Left lung (tissue), 10 donors: Measurements from ENCODE around the gene PDCD2L. TPM values are rescaled to one million over a fixed set of nuclear protein-coding genes. Genes with fewer than 3 reads are reported as not detected.

ENCODE experiments used
- ATAC-seq: fragments of 200-7000 bp; cut with Tn5 transposase; one replicate; pipeline ENCODE4 v1.9.1; 2020; ENCODE audit warnings: moderate library complexity
- DNase-seq, 4 donors: peaks; one replicate each; pipeline ENCODE4 v3.0.0-alpha.2; 2013 to 2020
- H3K27ac ChIP-seq, 2 donors: fragments of 200-600 bp; sonication (generic) in 1 of 2; one replicate each; pipeline versions ENCODE4 v1.5.0 to v1.8.0; 2020 to 2021
- H3K27me3 ChIP-seq, 2 donors: fragments of 200-600 bp; sonication (generic) in 1 of 2; one replicate each; pipeline versions ENCODE4 v1.5.0 to v1.8.0; 2020 to 2021
- H3K36me3 ChIP-seq, 2 donors: fragments of 200-600 bp; sonication (generic) in 1 of 2; one replicate each; pipeline versions ENCODE4 v1.5.0 to v1.8.0; 2020 to 2021
- H3K4me1 ChIP-seq, 2 donors: fragments of 200-600 bp; one replicate each; pipeline ENCODE4 v1.8.0; 2021
- H3K4me3 ChIP-seq, 2 donors: fragments of 200-600 bp; sonication (generic) in 1 of 2; one replicate each; pipeline versions ENCODE4 v1.5.0 to v1.8.0; 2020 to 2021; ENCODE audit warnings: mild to moderate bottlenecking in 1 of 2
- H3K9me3 ChIP-seq, 2 donors: fragments of 200-600 bp; sonication (generic) in 1 of 2; one replicate each; pipeline versions ENCODE4 v1.5.0 to v1.8.0; 2020 to 2021
- CTCF ChIP-seq, 2 donors: fragments of 200-600 bp; sonication (generic) in 1 of 2; IDR thresholded peaks; one replicate each; pipeline versions ENCODE4 v1.5.0 to v1.8.0; 2021; ENCODE audit warnings: antibody characterized with exemption in 2 of 2
- intact Hi-C, 2 donors: fragments of 100-400 bp; cut with DNase I; formaldehyde crosslinking; loops; one replicate each; pipeline versions ENCODE4 v1.11.2 to v1.14.2; 2022
- polyA plus RNA-seq, 6 donors: library from polyadenylated mRNA; unstranded; fragments of 120-200 nt; gene quantifications; one replicate each; pipeline ENCODE4 v1.2.1, GENCODE V29; 2013; ENCODE audit not compliant: insufficient read length in 6 of 6
- total RNA-seq, 2 donors: library from RNA; stranded (reverse); fragmentation: NEBNext Ultra II Directional; extraction: Animal tissue kit (Norgen Biotek cat#: 25700); gene quantifications; one replicate each; pipeline ENCODE4 v1.2.1, GENCODE V29; 2021
- donor health status: DM: no; HTN: yes; CAD: no.
- donor health status: DM: no; HTN: no; CAD: no.

PDCD2L gene
- total and polyA plus RNA-seq, 8 donors, result 5.0 to 14.7 (median 12.0) TPM

DNA sequence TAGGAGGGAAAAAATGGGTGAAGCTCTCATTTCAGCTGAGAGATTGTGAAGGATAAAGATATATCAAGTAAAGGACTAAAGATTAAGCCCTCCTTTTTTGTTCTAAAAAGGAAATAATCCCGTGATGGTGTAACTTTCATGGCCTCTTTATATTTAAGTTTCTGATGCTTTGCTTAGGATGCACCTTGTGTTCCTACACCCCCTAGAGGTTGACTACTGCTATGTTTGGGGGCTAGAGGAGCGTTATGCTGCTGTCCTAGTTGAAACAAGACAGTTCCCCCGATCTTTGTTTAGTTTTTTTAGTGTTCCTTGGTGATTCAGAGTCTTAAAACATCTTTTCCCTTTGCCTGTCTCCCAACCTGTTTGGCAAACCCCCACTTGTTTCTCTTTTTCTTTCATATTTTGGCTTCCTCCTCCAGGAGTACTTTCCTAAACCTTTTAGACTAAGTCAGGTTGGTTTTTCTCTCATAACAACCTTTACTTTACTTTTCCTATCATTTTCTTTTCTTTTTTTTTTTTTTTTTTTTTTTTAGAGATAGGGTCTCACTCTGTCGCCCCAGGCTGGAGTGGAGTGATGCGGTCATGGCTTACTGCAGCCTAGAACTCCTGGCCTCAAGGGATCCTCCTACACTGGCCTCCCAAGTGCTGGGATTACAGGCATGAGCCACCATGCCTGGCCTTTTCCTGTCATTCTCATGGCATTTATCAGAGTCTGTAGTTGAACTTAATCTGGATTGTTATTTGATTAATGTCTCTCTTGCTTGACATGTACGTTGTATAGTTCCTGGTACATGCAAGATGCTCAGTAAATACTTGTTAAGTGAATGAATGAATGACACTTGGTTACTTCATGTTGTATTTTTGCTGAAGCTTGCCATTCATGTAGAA is 26.8 kb downstream of the PDCD2L start:
- peak; percentile 39 to 41 for TF ChIP-seq CTCF (IDR thresholded peaks at IDR 0.05)
- intact Hi-C loops, result no loop called here
- ATAC-seq (peak; percentile 15), DNase-seq (peak in 1 of 4 donors; percentile 28)
- H3K27me3 ChIP-seq, result no peaks in the 10 kb centered on the region
- H3K9me3 ChIP-seq, result no peaks in the 10 kb centered on the region
- peaks cover 5 to 39% of the 10 kb centered on the region in 2 donors for H3K36me3 ChIP-seq
- H3K4me1 ChIP-seq, result peaks cover 18 to 35% of the 10 kb centered on the region in 2 donors
- no peak overlapping the region for H3K4me3 ChIP-seq
- peak overlapping the region in 1 of 2 donors; percentile 23 for H3K27ac ChIP-seq

DNA sequence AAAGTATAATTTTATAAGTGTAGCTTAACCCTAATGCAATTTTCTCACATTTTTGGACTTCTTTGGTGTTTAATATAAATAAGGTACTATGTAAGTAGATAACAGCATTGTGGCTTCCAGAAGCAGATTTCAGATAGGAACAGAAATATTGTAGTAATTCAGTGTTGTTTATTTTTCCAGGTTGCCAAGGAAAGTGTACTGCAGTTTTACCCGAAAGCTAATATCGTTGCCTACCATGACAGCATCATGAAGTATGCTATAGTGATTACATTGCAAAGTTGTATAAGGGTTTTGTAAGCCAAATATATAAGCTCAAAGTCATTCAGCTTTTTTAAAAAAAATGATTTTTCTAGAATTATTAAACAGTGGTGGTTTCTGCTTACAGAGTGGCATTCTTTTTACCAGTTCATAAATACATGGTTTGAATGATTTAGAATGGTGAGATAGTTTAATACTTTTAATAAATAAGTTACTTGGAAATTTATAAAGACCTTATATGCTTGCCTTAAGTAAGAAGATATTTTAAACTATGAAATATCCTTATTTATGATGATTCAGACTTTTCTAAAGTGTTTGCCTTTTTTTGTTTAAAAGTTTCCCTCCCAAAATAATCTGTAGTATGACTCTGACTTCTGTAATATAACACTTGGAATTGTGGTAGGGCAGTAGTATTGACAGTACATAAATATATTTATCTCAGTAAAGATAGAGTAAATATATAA is 27.6 kb downstream of the PDCD2L start:
- no peak for TF ChIP-seq CTCF (IDR thresholded peaks at IDR 0.05)
- intact Hi-C loops, result no loop called here
- no peak overlapping the region for H3K4me3 ChIP-seq
- H3K36me3 ChIP-seq, result peaks cover 5 to 48% of the 10 kb centered on the region in 2 donors
- H3K9me3 ChIP-seq, result no peaks in the 10 kb centered on the region
- no peaks in the 10 kb centered on the region for H3K27me3 ChIP-seq
- H3K27ac ChIP-seq, result no peak overlapping the region
- peaks cover 18 to 35% of the 10 kb centered on the region in 2 donors for H3K4me1 ChIP-seq
- ATAC-seq (no peak), DNase-seq (no peak)

- no peak for ATAC-seq
- no peak for TF ChIP-seq CTCF (IDR thresholded peaks at IDR 0.05)
- peaks cover 14 to 29% of the 10 kb centered on the region in 2 donors for H3K4me1 ChIP-seq
- peaks cover 5 to 57% of the 10 kb centered on the region in 2 donors for H3K36me3 ChIP-seq
- H3K9me3 ChIP-seq, result no peaks in the 10 kb centered on the region
- no peak overlapping the region for H3K4me3 ChIP-seq
- intact Hi-C loops, result no loop called here
- no peaks in the 10 kb centered on the region for H3K27me3 ChIP-seq
- peak in 1 of 4 donors; percentile 12 for DNase-seq
- no peak overlapping the region for H3K27ac ChIP-seq
These were observed 28.6 kb downstream of the PDCD2L start for GRCh38 chr19:34432797-34433196.

DNA sequence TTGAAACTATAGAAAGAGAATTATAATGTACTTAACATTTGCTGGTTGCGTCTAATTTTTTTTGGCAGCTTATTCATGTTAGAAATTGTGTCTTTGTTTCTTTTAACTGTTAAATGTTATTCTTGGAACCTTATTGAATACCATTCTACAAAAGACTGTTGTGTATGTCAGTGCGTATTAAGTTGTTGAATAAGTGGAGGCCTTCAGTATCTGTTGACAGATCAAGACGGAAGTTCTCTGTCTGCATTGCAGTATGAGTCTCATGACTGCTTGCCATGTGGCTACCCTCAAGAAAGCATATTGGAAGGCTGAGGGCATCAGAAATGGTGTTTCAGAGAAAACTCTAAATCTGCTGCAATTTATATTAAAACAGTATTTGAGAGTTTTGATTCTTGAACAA is 32.5 kb downstream of the PDCD2L start:
- H3K4me1 ChIP-seq, result no peaks in the 10 kb centered on the region
- ATAC-seq (no peak), DNase-seq (no peak)
- H3K4me3 ChIP-seq, result no peak overlapping the region
- H3K27ac ChIP-seq, result no peak overlapping the region
- no peak for TF ChIP-seq CTCF (IDR thresholded peaks at IDR 0.05)
- intact Hi-C loops, result no loop called here
- peaks cover 5 to 96% of the 10 kb centered on the region in 2 donors for H3K36me3 ChIP-seq
- H3K27me3 ChIP-seq, result no peaks in the 10 kb centered on the region
- H3K9me3 ChIP-seq, result no peaks in the 10 kb centered on the region

- Histone ChIP-seq H3K36me3 (peaks cover 0 to 100% of the 10 kb centered on the region in 2 donors), H3K4me1 (no peaks in the 10 kb centered on the region), H3K27me3 (no peaks in the 10 kb centered on the region), H3K27ac (no peak overlapping the region), H3K9me3 (no peaks in the 10 kb centered on the region), H3K4me3 (no peak overlapping the region)
- intact Hi-C loops, result no loop called here
- no peak for ATAC-seq
- no peak for TF ChIP-seq CTCF (IDR thresholded peaks at IDR 0.05)
- DNase-seq, result no peak
These were observed 44.0 kb downstream of the PDCD2L start for GRCh38 chr19:34448191-34448590.
